Endodermal cell (in vitro differentiated cells): ENCODE results near the gene FBLN5. TPM values are rescaled to one million over a fixed set of nuclear protein-coding genes. Genes with fewer than 3 reads are reported as not detected.

Experiments
- DNase-seq: peaks from one replicate; pipeline ENCODE4 v3.0.0-alpha.2; 2017
- H3K27ac ChIP-seq: 2 replicates; pipeline ENCODE4 v1.5.1; 2013; ENCODE audit warnings: mild to moderate bottlenecking, low read depth, low read length, moderate library complexity
- H3K27me3 ChIP-seq: 2 replicates; pipeline ENCODE4 v1.6.1; 2013; ENCODE audit warnings: mild to moderate bottlenecking, low read length, moderate library complexity; ENCODE audit not compliant: insufficient read depth, control insufficient read depth, poor library complexity, severe bottlenecking
- H3K36me3 ChIP-seq: 2 replicates; pipeline ENCODE4 v1.7.0; 2013; ENCODE audit warnings: mild to moderate bottlenecking, low read length, moderate library complexity; ENCODE audit not compliant: control insufficient read depth, insufficient read depth
- H3K4me1 ChIP-seq: one replicate; pipeline ENCODE4 v1.7.0; 2013; ENCODE audit warnings: low read length; ENCODE audit not compliant: control insufficient read depth, insufficient read depth
- H3K4me3 ChIP-seq: 2 replicates; pipeline ENCODE4 v1.5.1; 2013; ENCODE audit warnings: mild to moderate bottlenecking, low read length, moderate library complexity
- H3K9ac ChIP-seq: 2 replicates; pipeline ENCODE4 v1.6.1; 2013; ENCODE audit warnings: mild to moderate bottlenecking, low read length, moderate library complexity; ENCODE audit not compliant: poor library complexity, severe bottlenecking; ENCODE audit errors: extremely low read depth
- H3K9me3 ChIP-seq: 2 replicates; pipeline ENCODE4 v1.6.1; 2013; ENCODE audit warnings: mild to moderate bottlenecking, low read length, moderate library complexity; ENCODE audit not compliant: control insufficient read depth
- H3K27ac Mint-ChIP-seq: 2 replicates; pipeline ENCODE4 v1.8.0; 2020; ENCODE audit warnings: mixed read lengths
- H3K27me3 Mint-ChIP-seq: 2 replicates; pipeline ENCODE4 v1.8.0; 2021; ENCODE audit warnings: mild to moderate bottlenecking, mixed read lengths; ENCODE audit not compliant: insufficient read depth
- H3K36me3 Mint-ChIP-seq: 2 replicates; pipeline ENCODE4 v1.8.0; 2020; ENCODE audit warnings: low read depth, mixed read lengths
- H3K4me1 Mint-ChIP-seq: 2 replicates; pipeline ENCODE4 v1.8.0; 2020; ENCODE audit warnings: mixed read lengths
- H3K4me3 Mint-ChIP-seq: 2 replicates; pipeline ENCODE4 v1.8.0; 2020; ENCODE audit warnings: mild to moderate bottlenecking, moderate library complexity, mixed read lengths
- H3K9me3 Mint-ChIP-seq: 2 replicates; pipeline ENCODE4 v1.8.0; 2020; ENCODE audit warnings: mild to moderate bottlenecking, mixed read lengths
- WGBS, 2 experiments: methylation state at CpG; one replicate each; pipeline versions ENCODE4 v1.1.5 to v1.1.7; 2013; ENCODE audit warnings: missing lambda C conversion rate in 2 of 2, mixed read lengths in 1 of 2; ENCODE audit not compliant: insufficient coverage in 1 of 2, insufficient read length in 1 of 2; 5-methylcytosine and 5-hydroxymethylcytosine counted together
- long read RNA-seq, 4 experiments: library from polyadenylated mRNA in 2 of 4; library from RNA in 1 of 4; library from capped mRNA in 1 of 4; stranded (forward) in 3 of 4; unstranded in 1 of 4; transcript quantifications; one replicate each; pipeline ENCODE4 v2.0.0, GENCODE V29; 2020 to 2021; ENCODE audit warnings: inconsistent platforms in 1 of 4
- polyA plus RNA-seq, 2 experiments: library from polyadenylated mRNA; stranded (reverse); fragments of 50-300 nt; gene quantifications; one replicate each; pipeline ENCODE4 v1.2.3, GENCODE V29; 2013
- total RNA-seq, 2 donors: library from RNA; stranded (reverse); fragmentation: NEBNext Ultra II Directional in 1 of 2; extraction: Animal tissue kit (Norgen Biotek cat#: 25700) in 1 of 2; gene quantifications; 2 replicates in 1 of 2; 3 replicates in 1 of 2; pipeline ENCODE4 v1.2.1, GENCODE V29; 2021
- TF ChIP-seq, protein P1 (sequence below): fragments of 200-600 bp; sonication (generic); conservative IDR thresholded peaks from 2 replicates; pipeline ENCODE4 v1.5.0; 2021; ENCODE audit warnings: antibody characterized with exemption, mild to moderate bottlenecking

FBLN5 gene, protein sequence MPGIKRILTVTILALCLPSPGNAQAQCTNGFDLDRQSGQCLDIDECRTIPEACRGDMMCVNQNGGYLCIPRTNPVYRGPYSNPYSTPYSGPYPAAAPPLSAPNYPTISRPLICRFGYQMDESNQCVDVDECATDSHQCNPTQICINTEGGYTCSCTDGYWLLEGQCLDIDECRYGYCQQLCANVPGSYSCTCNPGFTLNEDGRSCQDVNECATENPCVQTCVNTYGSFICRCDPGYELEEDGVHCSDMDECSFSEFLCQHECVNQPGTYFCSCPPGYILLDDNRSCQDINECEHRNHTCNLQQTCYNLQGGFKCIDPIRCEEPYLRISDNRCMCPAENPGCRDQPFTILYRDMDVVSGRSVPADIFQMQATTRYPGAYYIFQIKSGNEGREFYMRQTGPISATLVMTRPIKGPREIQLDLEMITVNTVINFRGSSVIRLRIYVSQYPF
- 1 to 10 TPM; 4.0 to 4.8 TPM for total RNA-seq
- 4.0 TPM for polyA plus RNA-seq (2013, experiment 1 of 2)
- 3.8 TPM for polyA plus RNA-seq (2013, experiment 2 of 2)
- long read RNA-seq, experiment 1 = 0 reads
- long read RNA-seq, experiment 2, transcript FBLN5-202 (11 exons, 2,123 nt) = major isoform, 8 of 9 reads
- long read RNA-seq, experiment 2, partial matches to known transcripts = 0 of 9 reads
- long read RNA-seq, experiment 2, other reads (novel, unspliced or antisense) = 1 of 9 reads
- long read RNA-seq, experiment 3, transcript FBLN5-202 (11 exons, 2,123 nt) = major isoform, 22 of 23 reads
- long read RNA-seq, experiment 3, partial matches to known transcripts = 0 of 23 reads
- long read RNA-seq, experiment 3, other reads (novel, unspliced or antisense) = 1 of 23 reads
- long read RNA-seq, experiment 4, partial matches to known transcripts = 0 of 4 reads
- long read RNA-seq, experiment 4, other reads (novel, unspliced or antisense) = 0 of 4 reads

DNA sequence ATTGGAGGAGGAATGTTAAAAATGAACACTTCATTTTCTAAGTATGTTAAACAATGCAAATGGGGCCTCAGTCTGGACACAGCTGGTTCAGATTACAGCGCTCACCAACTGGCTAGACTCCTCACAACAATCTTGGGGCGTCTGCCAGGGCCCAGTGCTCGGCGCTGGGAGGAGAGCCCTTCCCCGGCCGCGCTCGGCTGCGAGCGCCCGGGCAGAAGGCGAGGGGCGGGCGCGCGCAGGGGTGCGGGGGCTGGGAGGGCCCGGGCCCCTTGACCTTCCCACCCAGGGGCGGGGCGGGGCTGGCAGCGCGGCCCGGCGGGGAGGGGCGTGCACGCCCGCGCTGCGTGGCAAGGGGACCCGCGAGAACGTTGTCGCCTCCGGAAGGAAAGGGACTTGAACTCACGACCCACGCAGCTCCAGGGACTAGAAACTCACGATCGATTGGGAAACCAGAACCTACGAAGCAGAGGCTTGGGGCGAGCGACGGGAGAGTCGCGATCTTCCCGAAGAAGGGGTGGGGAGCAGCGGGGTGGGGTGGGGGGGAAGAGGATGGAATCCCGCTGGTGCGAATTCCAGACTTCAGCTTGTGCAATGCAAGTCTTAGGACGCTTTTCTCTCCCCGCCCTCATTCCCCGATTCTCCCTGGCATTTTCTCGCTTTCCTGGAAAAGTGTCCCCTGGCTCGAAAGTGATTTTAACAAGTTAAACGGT is at the start of gene FBLN5:
FBLN5 (minus strand) TSS at position 220 of the 710 bp plus-strand sequence. CDS start 465 bp downstream, outside the sequence.
- peaks cover 39% of the 10 kb centered on the region for H3K27me3 Mint-ChIP-seq
- Histone ChIP-seq H3K36me3 (no peaks in the 10 kb centered on the region), H3K4me3 (peak within 1 kb of the TSS; percentile 77), H3K27ac (no peak within 1 kb of the TSS), H3K9ac (peak within 1 kb of the TSS; percentile 19), H3K27me3 (peaks cover 29% of the 10 kb centered on the region), H3K9me3 (no peaks in the 10 kb centered on the region), H3K4me1 (no peaks in the 10 kb centered on the region)
- H3K36me3 Mint-ChIP-seq = no peaks in the 10 kb centered on the region
- peaks cover 9% of the 10 kb centered on the region for H3K4me1 Mint-ChIP-seq
- TF ChIP-seq, protein P1, sequence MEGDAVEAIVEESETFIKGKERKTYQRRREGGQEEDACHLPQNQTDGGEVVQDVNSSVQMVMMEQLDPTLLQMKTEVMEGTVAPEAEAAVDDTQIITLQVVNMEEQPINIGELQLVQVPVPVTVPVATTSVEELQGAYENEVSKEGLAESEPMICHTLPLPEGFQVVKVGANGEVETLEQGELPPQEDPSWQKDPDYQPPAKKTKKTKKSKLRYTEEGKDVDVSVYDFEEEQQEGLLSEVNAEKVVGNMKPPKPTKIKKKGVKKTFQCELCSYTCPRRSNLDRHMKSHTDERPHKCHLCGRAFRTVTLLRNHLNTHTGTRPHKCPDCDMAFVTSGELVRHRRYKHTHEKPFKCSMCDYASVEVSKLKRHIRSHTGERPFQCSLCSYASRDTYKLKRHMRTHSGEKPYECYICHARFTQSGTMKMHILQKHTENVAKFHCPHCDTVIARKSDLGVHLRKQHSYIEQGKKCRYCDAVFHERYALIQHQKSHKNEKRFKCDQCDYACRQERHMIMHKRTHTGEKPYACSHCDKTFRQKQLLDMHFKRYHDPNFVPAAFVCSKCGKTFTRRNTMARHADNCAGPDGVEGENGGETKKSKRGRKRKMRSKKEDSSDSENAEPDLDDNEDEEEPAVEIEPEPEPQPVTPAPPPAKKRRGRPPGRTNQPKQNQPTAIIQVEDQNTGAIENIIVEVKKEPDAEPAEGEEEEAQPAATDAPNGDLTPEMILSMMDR = no peak
- no peak within 1 kb of the TSS for H3K27ac Mint-ChIP-seq
- H3K4me3 Mint-ChIP-seq = peak within 1 kb of the TSS; percentile 64
- WGBS, 2 experiments = 0 to 2% methylated on average over 16 to 53 of the region's 54 CpGs
- H3K9me3 Mint-ChIP-seq = no peaks in the 10 kb centered on the region
- DNase-seq = peak; percentile 85

DNA sequence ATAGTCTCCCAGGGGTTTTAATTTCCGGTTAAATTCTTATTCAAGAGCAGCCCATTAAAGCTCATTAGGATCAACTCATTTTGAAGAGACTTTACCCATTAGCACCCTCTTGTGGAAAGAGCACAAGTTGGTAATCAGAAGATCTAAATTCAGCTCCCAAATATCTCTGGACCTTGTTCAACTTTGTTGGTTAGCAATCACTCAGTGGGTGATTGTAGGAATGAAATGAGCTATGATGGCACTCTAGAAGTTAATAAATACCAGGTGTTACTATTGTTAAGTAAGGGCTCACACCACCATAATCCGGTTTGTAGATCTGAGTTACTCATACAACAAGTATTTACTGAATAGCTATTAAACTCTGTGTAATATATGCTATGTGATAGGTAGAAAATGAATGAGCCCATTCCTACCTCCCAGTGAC is 49.5 kb upstream of the FBLN5 start:
- H3K9ac ChIP-seq = no peak overlapping the region
- no peak overlapping the region for H3K4me3 ChIP-seq
- Mint-ChIP-seq H3K9me3 (no peaks in the 10 kb centered on the region), H3K4me1 (no peaks in the 10 kb centered on the region), H3K4me3 (no peak overlapping the region), H3K27ac (no peak overlapping the region), H3K27me3 (no peaks in the 10 kb centered on the region), H3K36me3 (peaks cover 26% of the 10 kb centered on the region)
- peaks cover 40% of the 10 kb centered on the region for H3K36me3 ChIP-seq
- no peaks in the 10 kb centered on the region for H3K4me1 ChIP-seq
- 89 to 93% methylated on average over 1 to 2 of the region's 2 CpGs for WGBS, 2 experiments
- H3K9me3 ChIP-seq = no peaks in the 10 kb centered on the region
- DNase-seq = no peak
- TF ChIP-seq, protein P1 = peak; percentile 80
- no peaks in the 10 kb centered on the region for H3K27me3 ChIP-seq
- H3K27ac ChIP-seq = no peak overlapping the region

DNA sequence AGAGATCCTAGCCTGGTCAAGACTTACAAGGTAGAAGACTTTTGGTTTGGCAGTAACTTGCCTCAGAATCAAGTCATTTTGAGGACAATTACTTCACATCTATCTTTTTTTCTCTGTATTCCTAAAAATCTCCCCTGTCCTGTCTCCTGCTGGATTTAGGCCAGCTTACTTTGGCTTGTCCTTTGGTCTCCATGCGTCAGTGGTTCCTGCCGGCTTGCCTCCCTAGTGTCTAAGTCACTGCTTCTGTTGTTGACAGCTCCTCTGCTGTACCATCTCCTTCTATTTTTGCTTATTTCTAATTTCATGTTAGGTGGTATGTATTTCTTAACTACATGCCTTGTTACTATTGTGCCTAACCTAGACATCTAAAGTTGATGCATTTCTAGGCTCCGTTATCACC is 39.7 kb upstream of the FBLN5 start:
- Histone ChIP-seq H3K27me3 (no peaks in the 10 kb centered on the region), H3K9ac (no peak overlapping the region), H3K4me3 (no peak overlapping the region), H3K9me3 (no peaks in the 10 kb centered on the region), H3K27ac (no peak overlapping the region), H3K4me1 (no peaks in the 10 kb centered on the region), H3K36me3 (peaks cover 68% of the 10 kb centered on the region)
- 90 to 100% methylated on average over 1 to 3 of the region's 3 CpGs for WGBS, 2 experiments
- Mint-ChIP-seq H3K36me3 (peaks cover 57% of the 10 kb centered on the region), H3K9me3 (no peaks in the 10 kb centered on the region), H3K27me3 (no peaks in the 10 kb centered on the region), H3K4me1 (no peaks in the 10 kb centered on the region), H3K4me3 (no peak overlapping the region), H3K27ac (no peak overlapping the region)
- TF ChIP-seq, protein P1 = no peak
- no peak for DNase-seq
